B cell (primary cell): ENCODE data around the gene ZNF286A.
"Not testable (repeated sequence)": the region's sequence is repeated elsewhere in the genome, so short reads cannot be mapped to it uniquely, and the experiment has no call there.

Experiments
- EZH2 ChIP-seq: IDR thresholded peaks from 2 replicates; pipeline ENCODE4 v1.6.1; 2012; ENCODE audit warnings: borderline replicate concordance, low read depth, mild to moderate bottlenecking, moderate library complexity, low read length; ENCODE audit not compliant: insufficient read depth, poor library complexity, severe bottlenecking
- TF ChIP-seq, protein P1 (sequence below): fragments of 200-600 bp; IDR thresholded peaks from one replicate; pipeline ENCODE4 v1.8.0; 2022; ENCODE audit warnings: antibody characterized with exemption, mild to moderate bottlenecking

DNA sequence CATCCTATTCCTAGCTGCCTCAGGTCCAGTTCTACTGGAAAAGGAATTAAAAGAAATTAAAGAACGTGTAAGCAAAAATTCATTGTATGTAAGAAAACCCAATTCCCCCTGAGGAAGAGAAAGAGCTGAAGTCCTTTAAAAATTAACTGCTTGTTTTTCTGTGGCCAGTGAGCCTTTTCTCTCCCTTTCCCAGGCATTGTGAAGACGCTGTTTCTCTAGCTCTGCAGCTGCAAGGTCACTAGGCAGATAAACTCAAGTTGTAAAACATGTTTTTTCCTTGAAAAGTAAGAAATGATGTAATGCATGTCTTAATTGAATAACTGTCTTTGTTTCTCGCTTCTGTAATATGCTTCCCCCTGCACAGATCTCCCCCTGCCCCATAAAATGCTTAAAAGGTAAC, 45.2 kb upstream of the ZNF286A start:
- TF ChIP-seq, protein P1, sequence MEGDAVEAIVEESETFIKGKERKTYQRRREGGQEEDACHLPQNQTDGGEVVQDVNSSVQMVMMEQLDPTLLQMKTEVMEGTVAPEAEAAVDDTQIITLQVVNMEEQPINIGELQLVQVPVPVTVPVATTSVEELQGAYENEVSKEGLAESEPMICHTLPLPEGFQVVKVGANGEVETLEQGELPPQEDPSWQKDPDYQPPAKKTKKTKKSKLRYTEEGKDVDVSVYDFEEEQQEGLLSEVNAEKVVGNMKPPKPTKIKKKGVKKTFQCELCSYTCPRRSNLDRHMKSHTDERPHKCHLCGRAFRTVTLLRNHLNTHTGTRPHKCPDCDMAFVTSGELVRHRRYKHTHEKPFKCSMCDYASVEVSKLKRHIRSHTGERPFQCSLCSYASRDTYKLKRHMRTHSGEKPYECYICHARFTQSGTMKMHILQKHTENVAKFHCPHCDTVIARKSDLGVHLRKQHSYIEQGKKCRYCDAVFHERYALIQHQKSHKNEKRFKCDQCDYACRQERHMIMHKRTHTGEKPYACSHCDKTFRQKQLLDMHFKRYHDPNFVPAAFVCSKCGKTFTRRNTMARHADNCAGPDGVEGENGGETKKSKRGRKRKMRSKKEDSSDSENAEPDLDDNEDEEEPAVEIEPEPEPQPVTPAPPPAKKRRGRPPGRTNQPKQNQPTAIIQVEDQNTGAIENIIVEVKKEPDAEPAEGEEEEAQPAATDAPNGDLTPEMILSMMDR = not testable (repeated sequence)
- not testable (repeated sequence) for TF ChIP-seq EZH2
